K562 (cell line): ENCODE measurements around the gene ANKRD60. TPM values are rescaled to one million over a fixed set of nuclear protein-coding genes. Genes with fewer than 3 reads are reported as not detected.
A peak's percentile ranks its signal among the peaks of the same experiment; 100 is the strongest.

Source experiments
- ASH1L ChIP-seq: fragments of 450-650 bp; IDR thresholded peaks from 2 replicates; pipeline ENCODE4 v1.6.1; 2018; ENCODE audit warnings: borderline replicate concordance, mild to moderate bottlenecking, low read depth; ENCODE audit not compliant: partially characterized antibody
- ATF1 ChIP-seq, 2 experiments: fragments of 450-650 bp in 1 of 2; IDR thresholded peaks; 2 replicates each; pipeline ENCODE4 v1.6.1; 2016; ENCODE audit warnings: missing compliant biosample characterization in 1 of 2, missing genetic modification characterization in 1 of 2
- BDP1 ChIP-seq: IDR thresholded peaks from 3 replicates; pipeline ENCODE4 v1.6.1; 2011; ENCODE audit not compliant: insufficient read length, insufficient read depth
- GTF2E2 ChIP-seq: fragments of 200-800 bp; sonication (Bioruptor generic); IDR thresholded peaks from 2 replicates; pipeline ENCODE4 v1.6.1; 2016; ENCODE audit warnings: missing genetic modification characterization, missing compliant biosample characterization
- HNRNPLL ChIP-seq: fragments of 200-400 bp; formaldehyde crosslinking; IDR thresholded peaks from 2 replicates; pipeline ENCODE4 v1.6.1; 2017; ENCODE audit warnings: low read length, low read depth, mild to moderate bottlenecking; ENCODE audit not compliant: poor library complexity, severe bottlenecking
- NRF1 ChIP-seq, 2 experiments: fragments of 450-650 bp; IDR thresholded peaks in 1 of 2; conservative IDR thresholded peaks in 1 of 2; 2 replicates each; pipeline ENCODE4 v1.6.1; 2014; ENCODE audit warnings: mild to moderate bottlenecking in 2 of 2
- PHF21A ChIP-seq: fragments of 450-650 bp; IDR thresholded peaks from 2 replicates; pipeline ENCODE4 v1.6.1; 2017; ENCODE audit warnings: low read depth, borderline replicate concordance
- SPI1 ChIP-seq: IDR thresholded peaks from 2 replicates; pipeline ENCODE4 v1.6.1; 2011; ENCODE audit warnings: low read depth, low read length, control low read depth, borderline replicate concordance
- XRCC5 ChIP-seq: fragments of 200-400 bp; formaldehyde crosslinking; IDR thresholded peaks from 2 replicates; pipeline ENCODE4 v1.6.1; 2017; ENCODE audit warnings: low read depth, mild to moderate bottlenecking, low read length
- ZNF263 ChIP-seq: sonication (generic); formaldehyde crosslinking; IDR thresholded peaks from 2 replicates; pipeline ENCODE4 v1.8.0; 2022; ENCODE audit warnings: mild to moderate bottlenecking, missing genetic modification reagents, borderline replicate concordance
- ZNF551 ChIP-seq: fragments of 250-450 bp; sonication (Bioruptor Pico); IDR thresholded peaks from 2 replicates; pipeline ENCODE4 v1.5.0; 2021; ENCODE audit warnings: mild to moderate bottlenecking, moderate library complexity
- polyA plus RNA-seq, 8 experiments: library from polyadenylated mRNA; depleted of rRNA in 4 of 8; stranded (reverse) in 5 of 8; unstranded in 3 of 8; fragments of >200 nt; fragmentation: Nextera tagmentation in 2 of 8; fragmentation: Illumina TruSeq in 1 of 8; extraction: Ambion mirVana in 2 of 8; extraction: Trizol in 1 of 8; gene quantifications; 2 replicates each; pipeline versions ENCODE4 v1.2.1 to v1.2.3, GENCODE V29; 2011 to 2014; ENCODE audit warnings: inconsistent platforms in 1 of 8, missing spikeins in 1 of 8
- total RNA-seq, 7 experiments: library from RNA; depleted of rRNA in 6 of 7; stranded (reverse); fragments of >200 nt in 6 of 7; fragmentation: Illumina TruSeq in 2 of 7; extraction: Trizol in 2 of 7; gene quantifications; 2 replicates each; pipeline versions ENCODE4 v1.2.1 to v1.2.3, GENCODE V29; 2011 to 2021; ENCODE audit warnings: low replicate concordance in 1 of 7
- TF ChIP-seq, protein P1 (sequence below), 2 experiments: fragments of 450-650 bp in 1 of 2; sonication (generic) in 1 of 2; formaldehyde crosslinking in 1 of 2; IDR thresholded peaks in 1 of 2; conservative IDR thresholded peaks in 1 of 2; 2 replicates each; pipeline versions ENCODE4 v1.6.1 to v1.8.1; 2016 to 2023; ENCODE audit warnings: mild to moderate bottlenecking in 2 of 2, moderate library complexity in 2 of 2, inconsistent platforms in 1 of 2, missing genetic modification reagents in 1 of 2
- TF ChIP-seq, protein P2 (sequence below): fragments of 450-650 bp; IDR thresholded peaks from 2 replicates; pipeline ENCODE4 v1.6.1; 2016; ENCODE audit warnings: mild to moderate bottlenecking, moderate library complexity
- TF ChIP-seq, protein P3 (sequence below): fragments of 250-450 bp; sonication (Bioruptor Pico); IDR thresholded peaks from 2 replicates; pipeline ENCODE4 v1.8.0; 2022; ENCODE audit warnings: moderate library complexity, mild to moderate bottlenecking, inconsistent platforms

ANKRD60 gene
- total and polyA plus RNA-seq, 9 of the 15 experiments (the other 6 are each of a cell fraction or from before 2014, with no cell fraction given): not detected

DNA sequence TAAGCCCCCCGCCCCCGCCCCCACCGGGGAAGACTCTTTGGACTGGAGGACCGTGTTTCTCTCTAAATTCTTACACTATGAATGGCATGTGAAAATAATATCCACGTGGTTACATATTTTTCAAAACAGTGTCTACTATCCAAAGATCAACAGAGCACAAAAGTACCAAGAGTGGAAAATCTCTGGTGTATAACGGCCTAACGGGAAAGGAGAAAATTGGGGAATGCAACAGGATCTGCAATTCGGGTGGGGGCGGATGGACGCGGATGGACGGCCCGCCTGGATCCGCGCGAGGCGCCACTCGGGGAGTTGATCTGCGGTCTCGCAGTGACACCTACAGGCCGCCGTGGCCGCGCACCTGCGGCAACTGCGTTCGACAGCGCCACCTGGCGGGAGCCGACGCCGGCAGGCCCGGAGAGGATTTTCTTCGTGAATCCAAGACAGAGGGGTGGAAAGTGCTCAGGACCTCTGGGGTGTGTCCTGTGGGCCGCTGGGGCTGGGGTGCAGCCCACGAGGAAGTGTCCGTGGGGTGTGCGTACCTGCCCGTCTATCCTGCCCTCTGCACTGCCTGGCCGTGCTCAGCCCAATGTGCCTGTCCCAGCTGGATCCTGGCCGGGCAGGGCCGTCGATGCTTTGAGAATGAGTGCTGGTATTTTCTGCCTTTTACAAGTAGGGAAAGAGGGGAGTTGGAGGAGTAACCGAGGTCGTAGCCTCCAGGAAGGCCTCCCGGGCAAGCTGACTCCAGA is 18.6 kb downstream of the ANKRD60 start (continued):
- peak; percentile 96 for TF ChIP-seq XRCC5
- TF ChIP-seq, protein P1, sequence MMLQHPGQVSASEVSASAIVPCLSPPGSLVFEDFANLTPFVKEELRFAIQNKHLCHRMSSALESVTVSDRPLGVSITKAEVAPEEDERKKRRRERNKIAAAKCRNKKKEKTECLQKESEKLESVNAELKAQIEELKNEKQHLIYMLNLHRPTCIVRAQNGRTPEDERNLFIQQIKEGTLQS (IDR thresholded peaks at IDR 0.05): no peak
- TF ChIP-seq, protein P1 (CRISPR knock-in tag; conservative IDR thresholded peaks at IDR 0.05): 0 out of 2 replicates have a peak, but pooled peaks have one; percentile 39
- TF ChIP-seq NRF1 (conservative IDR thresholded peaks at IDR 0.05 in 1 of 2, IDR thresholded peaks at IDR 0.05 in 1 of 2): no peak
- no peak for TF ChIP-seq ATF1 (CRISPR knock-in tag; IDR thresholded peaks at IDR 0.05)
- 0 out of 2 replicates have a peak, but pooled peaks have one; percentile 14 for TF ChIP-seq ATF1 (tag; IDR thresholded peaks at IDR 0.05)
- no peak for TF ChIP-seq ZNF263
- TF ChIP-seq ASH1L: no peak
- no peak for TF ChIP-seq BDP1
- TF ChIP-seq HNRNPLL: peak; percentile 35
- TF ChIP-seq, protein P2, sequence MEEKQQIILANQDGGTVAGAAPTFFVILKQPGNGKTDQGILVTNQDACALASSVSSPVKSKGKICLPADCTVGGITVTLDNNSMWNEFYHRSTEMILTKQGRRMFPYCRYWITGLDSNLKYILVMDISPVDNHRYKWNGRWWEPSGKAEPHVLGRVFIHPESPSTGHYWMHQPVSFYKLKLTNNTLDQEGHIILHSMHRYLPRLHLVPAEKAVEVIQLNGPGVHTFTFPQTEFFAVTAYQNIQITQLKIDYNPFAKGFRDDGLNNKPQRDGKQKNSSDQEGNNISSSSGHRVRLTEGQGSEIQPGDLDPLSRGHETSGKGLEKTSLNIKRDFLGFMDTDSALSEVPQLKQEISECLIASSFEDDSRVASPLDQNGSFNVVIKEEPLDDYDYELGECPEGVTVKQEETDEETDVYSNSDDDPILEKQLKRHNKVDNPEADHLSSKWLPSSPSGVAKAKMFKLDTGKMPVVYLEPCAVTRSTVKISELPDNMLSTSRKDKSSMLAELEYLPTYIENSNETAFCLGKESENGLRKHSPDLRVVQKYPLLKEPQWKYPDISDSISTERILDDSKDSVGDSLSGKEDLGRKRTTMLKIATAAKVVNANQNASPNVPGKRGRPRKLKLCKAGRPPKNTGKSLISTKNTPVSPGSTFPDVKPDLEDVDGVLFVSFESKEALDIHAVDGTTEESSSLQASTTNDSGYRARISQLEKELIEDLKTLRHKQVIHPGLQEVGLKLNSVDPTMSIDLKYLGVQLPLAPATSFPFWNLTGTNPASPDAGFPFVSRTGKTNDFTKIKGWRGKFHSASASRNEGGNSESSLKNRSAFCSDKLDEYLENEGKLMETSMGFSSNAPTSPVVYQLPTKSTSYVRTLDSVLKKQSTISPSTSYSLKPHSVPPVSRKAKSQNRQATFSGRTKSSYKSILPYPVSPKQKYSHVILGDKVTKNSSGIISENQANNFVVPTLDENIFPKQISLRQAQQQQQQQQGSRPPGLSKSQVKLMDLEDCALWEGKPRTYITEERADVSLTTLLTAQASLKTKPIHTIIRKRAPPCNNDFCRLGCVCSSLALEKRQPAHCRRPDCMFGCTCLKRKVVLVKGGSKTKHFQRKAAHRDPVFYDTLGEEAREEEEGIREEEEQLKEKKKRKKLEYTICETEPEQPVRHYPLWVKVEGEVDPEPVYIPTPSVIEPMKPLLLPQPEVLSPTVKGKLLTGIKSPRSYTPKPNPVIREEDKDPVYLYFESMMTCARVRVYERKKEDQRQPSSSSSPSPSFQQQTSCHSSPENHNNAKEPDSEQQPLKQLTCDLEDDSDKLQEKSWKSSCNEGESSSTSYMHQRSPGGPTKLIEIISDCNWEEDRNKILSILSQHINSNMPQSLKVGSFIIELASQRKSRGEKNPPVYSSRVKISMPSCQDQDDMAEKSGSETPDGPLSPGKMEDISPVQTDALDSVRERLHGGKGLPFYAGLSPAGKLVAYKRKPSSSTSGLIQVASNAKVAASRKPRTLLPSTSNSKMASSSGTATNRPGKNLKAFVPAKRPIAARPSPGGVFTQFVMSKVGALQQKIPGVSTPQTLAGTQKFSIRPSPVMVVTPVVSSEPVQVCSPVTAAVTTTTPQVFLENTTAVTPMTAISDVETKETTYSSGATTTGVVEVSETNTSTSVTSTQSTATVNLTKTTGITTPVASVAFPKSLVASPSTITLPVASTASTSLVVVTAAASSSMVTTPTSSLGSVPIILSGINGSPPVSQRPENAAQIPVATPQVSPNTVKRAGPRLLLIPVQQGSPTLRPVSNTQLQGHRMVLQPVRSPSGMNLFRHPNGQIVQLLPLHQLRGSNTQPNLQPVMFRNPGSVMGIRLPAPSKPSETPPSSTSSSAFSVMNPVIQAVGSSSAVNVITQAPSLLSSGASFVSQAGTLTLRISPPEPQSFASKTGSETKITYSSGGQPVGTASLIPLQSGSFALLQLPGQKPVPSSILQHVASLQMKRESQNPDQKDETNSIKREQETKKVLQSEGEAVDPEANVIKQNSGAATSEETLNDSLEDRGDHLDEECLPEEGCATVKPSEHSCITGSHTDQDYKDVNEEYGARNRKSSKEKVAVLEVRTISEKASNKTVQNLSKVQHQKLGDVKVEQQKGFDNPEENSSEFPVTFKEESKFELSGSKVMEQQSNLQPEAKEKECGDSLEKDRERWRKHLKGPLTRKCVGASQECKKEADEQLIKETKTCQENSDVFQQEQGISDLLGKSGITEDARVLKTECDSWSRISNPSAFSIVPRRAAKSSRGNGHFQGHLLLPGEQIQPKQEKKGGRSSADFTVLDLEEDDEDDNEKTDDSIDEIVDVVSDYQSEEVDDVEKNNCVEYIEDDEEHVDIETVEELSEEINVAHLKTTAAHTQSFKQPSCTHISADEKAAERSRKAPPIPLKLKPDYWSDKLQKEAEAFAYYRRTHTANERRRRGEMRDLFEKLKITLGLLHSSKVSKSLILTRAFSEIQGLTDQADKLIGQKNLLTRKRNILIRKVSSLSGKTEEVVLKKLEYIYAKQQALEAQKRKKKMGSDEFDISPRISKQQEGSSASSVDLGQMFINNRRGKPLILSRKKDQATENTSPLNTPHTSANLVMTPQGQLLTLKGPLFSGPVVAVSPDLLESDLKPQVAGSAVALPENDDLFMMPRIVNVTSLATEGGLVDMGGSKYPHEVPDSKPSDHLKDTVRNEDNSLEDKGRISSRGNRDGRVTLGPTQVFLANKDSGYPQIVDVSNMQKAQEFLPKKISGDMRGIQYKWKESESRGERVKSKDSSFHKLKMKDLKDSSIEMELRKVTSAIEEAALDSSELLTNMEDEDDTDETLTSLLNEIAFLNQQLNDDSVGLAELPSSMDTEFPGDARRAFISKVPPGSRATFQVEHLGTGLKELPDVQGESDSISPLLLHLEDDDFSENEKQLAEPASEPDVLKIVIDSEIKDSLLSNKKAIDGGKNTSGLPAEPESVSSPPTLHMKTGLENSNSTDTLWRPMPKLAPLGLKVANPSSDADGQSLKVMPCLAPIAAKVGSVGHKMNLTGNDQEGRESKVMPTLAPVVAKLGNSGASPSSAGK: peak; percentile 40; the same call in 1 of the 2 replicates
- peak; percentile 55 for TF ChIP-seq PHF21A
- TF ChIP-seq GTF2E2: no peak
- TF ChIP-seq, protein P3, sequence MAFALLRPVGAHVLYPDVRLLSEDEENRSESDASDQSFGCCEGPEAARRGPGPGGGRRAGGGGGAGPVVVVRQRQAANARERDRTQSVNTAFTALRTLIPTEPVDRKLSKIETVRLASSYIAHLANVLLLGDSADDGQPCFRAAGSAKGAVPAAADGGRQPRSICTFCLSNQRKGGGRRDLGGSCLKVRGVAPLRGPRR (CRISPR knock-in tag): no peak
- no peak for TF ChIP-seq SPI1
- TF ChIP-seq ZNF551 (CRISPR knock-in tag): no peak
